Daoy (cell line): ENCODE data around the gene LGR4. TPM values are rescaled to one million over a fixed set of nuclear protein-coding genes. Genes with fewer than 3 reads are reported as not detected.
A peak's percentile ranks its signal among the peaks of the same experiment; 100 is the strongest.

Source experiments
- DNase-seq: peaks from one replicate; pipeline ENCODE4 v3.0.0-alpha.2; 2015; ENCODE audit warnings: low read depth
- total RNA-seq: library from RNA; depleted of rRNA; stranded (reverse); fragments of >200 nt; shearing (Covaris generic); gene quantifications from 2 replicates; pipeline ENCODE4 v1.2.3, GENCODE V29; 2014

LGR4 gene
- total RNA-seq, 1 experiment from 2014 or later, result 59.3 TPM

DNA sequence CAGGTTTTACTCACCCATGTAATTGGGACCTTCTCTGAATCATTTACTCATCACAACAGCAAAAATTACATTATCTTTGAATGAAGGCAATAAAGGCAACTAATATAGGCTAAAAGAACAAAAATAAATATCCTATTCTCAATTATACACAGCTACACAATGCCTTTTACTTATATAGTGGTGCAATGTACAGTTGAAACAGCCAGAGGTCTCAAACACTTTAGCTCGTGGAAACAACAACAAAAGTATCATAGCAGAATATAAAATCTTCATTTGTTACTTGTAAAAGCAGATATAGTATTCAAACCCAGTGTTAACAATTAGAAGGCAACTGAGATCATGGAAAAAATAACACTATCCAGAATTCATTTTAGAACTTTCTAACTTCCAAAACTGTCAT lies 88.9 kb downstream of the LGR4 start:
- DNase-seq, result no peak

DNA sequence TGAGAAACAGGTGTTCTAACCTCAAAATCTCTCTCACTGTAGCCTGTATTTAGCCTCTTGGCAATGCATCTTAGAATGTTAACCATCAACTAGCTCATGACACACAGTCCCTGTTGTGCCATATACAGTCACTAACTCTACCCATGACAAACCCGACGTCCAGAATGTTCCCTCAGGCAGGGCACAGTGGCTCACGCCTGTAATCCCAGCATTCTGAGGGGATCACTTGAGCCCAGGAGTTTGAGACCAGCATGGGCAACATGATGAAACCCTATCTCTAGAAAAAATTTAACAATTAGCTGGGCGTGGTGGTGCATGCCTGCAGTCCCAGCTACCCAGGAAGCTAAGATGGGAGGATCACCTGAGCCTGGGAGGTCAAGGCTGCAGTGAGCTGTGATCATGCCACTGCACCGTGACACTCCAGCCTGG lies 91.3 kb downstream of the LGR4 start:
- DNase-seq, result no peak

- no peak for DNase-seq
These were observed 91.8 kb downstream of the LGR4 start for GRCh38 chr11:27380771-27381170.

DNA sequence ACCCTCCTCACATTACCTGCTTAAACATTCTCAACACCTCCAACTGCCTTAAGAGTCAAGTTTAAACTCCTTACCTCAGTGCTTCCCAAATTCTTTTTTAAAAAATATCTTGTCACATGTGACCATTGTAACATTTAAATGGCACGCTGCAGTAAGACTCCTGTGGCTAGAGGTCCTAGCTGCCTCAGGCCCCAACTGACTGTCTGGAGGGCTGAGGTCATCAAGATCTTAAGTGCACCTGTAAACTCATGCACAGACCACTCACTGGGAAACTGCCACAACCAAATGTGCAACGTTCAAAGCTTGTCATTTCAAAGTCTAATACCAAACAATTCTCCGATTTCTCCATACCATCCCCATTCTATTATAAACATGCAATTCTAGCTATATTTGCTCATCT lies 93.1 kb downstream of the LGR4 start:
- DNase-seq, result no peak

GRCh38 chr11:27375370-27375769 lies 97.2 kb downstream of the LGR4 start:
- DNase-seq, result no peak

DNA sequence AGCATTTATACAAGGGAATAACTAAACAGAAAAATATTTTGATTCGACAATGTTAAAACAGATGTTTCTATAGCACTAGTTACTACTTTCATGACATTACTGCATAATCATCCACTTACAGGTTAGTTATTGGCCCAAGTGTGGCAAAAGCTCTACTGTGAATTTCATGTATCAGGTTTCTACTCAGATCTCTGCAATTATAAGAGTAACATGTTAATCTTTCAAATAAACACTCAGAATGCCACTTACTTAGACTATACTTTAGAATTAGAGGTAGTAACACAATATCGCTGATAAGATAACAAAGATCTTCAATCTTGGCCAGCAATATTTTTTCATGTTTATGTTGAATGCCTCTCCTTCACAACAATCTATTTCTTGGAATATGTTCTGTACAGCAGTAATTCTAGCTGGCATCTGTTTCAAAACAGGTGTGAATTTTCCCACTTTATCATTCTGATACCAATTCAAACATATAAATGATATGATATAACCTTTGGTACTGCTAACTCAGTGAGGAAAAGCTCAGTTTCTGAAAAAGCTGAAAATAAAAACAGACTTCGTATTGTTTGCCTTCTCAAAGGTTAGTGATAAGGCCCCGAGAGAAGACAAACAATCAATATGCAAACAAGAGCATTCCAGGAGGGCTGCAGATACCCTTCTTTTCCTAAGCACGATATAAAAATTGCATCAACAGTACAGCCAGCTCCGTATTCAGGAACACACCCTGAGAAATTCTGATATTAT lies 98.6 kb downstream of the LGR4 start:
- no peak for DNase-seq

DNA sequence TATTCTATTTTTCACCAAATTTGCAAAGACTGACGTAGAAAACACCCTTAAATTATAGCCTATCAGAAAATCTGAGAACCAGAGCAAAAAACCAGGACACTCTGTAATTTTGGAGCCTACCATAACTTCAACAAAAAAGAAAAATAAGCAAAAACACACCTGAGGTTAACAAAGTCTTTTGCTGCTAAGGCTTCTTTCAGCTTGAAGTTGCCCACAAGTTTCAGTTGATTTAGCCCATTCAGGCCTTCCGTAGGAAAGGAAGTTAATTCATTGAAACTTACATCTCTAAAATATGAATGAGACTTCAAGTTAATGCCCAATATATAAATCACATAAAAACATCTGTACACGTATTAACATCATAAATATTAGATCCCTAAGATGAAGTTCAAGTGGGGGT lies 99.2 kb downstream of the LGR4 start:
- DNase-seq, result no peak

GRCh38 chr11:27372164-27372563 lies 100.4 kb downstream of the LGR4 start:
- no peak for DNase-seq

DNA sequence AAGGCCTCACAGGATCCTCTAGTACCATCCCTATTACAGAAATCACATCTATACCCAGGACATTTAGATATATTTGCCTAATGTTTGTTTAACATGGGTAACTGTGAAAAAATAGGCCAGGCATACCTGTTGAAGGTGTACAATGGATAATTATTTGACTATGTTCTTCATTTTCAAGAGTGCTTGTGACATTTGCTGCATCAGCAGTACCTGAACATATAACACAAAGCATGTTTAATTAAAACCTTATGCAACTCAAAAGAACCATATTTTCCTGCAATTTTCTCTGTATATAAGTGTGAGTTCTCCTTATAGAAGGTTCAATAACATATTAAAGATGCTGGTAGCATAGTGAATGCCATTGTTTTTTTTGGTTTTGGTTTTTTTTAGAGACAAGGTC lies 101.1 kb downstream of the LGR4 start:
- no peak for DNase-seq

- no peak for DNase-seq
These were observed 102.2 kb downstream of the LGR4 start for GRCh38 chr11:27370374-27370773.

- no peak for DNase-seq
These were observed 104.7 kb downstream of the LGR4 start for GRCh38 chr11:27367881-27368280.

GRCh38 chr11:27363576-27364117 lies 108.9 kb downstream of the LGR4 start:
- no peak for DNase-seq

DNA sequence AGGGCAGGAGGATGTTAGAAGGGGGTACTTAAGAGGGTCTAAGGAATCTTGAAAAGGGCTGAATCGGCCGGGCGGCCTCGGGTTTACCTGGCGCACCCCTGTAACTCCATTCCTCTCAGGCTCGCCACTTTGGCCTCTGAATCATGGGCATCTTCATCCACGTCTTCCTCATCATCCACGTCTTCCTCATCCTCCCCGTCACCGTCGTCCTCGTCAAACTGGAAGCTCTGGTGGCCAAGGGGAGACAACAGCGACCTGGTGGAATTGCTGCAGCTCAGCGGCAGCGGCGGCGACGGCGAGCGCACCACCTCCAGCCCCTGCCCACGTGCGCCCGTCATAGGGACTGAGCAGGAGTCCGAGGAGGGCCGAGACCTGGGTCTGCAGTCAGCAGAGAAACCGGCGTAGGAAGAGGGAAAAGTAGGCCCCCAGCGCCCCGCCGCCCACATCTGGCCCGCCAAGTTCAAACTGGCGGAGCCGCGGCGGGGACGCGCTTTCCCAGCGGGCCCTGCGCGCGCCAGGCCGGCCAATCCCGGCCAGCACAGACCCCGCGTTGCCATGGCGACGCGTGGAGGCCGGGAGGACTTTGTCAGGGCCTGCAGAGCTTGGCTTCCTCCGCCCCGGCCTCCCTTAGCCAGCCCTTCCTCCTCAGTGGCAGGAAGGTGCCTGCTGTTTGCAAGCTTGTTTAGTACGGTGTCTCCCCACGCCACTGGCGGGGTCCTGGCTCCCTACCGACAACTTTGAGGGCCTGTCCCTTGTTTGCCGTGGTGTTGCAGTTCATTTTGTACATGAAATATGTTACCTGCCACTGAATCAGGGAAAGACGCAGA lies 109.6 kb downstream of the LGR4 start, which contains the start of gene CCDC34:
CCDC34 (minus strand) TSS at position 467 of the 827 bp plus-strand sequence; CDS start at position 446, 21 bp downstream.
- DNase-seq, result peak; percentile 97

- no peak for DNase-seq
These were observed 110.8 kb downstream of the LGR4 start for GRCh38 chr11:27361649-27362431.

DNA sequence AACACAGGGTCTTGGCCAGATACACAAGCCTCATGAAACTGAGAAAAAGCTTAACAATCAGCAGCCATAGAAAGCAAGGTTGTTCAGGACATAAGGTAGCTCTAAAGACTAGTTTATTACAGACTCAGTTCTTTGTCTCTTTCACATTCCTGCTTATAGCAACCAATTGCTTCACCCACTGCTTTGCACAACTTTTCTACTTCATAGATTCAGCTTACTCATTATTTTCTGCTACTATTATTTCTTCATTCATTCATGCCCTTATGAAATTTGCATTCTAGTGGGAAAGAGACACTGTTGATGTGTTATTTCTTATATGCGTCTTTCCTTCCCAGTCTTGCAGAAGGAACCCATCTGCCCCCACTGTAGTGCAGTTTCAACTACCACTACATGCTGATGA lies 114.3 kb downstream of the LGR4 start:
- DNase-seq, result no peak

GRCh38 chr11:27357250-27357649 lies 115.3 kb downstream of the LGR4 start:
- DNase-seq, result no peak

- no peak for DNase-seq
These were observed 115.9 kb downstream of the LGR4 start for GRCh38 chr11:27356624-27357222.

DNA sequence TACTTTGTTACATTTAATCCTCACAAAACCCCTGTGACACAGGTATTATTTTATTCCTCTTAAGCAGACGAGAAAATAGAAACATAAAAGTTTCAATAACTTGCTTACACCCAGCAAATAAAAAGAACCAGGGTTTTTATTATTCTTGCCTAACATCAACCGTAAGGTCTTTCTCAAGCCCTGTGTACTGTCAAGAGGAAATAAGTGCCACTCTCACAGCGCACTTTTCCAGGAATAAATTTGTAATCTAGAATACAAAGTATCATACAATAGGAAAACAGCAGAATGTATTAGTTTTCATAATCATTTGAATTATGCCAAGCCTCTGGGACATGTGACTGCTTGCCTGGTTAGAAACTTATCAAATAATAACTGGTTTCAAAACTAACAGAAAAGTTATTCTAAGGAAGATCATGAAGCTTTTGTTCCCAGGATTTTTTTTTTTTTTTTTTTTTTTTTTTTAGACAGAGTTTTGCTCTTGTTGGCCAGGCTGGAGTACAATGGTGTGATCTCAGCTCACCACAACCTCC lies 117.0 kb downstream of the LGR4 start:
- no peak for DNase-seq

DNA sequence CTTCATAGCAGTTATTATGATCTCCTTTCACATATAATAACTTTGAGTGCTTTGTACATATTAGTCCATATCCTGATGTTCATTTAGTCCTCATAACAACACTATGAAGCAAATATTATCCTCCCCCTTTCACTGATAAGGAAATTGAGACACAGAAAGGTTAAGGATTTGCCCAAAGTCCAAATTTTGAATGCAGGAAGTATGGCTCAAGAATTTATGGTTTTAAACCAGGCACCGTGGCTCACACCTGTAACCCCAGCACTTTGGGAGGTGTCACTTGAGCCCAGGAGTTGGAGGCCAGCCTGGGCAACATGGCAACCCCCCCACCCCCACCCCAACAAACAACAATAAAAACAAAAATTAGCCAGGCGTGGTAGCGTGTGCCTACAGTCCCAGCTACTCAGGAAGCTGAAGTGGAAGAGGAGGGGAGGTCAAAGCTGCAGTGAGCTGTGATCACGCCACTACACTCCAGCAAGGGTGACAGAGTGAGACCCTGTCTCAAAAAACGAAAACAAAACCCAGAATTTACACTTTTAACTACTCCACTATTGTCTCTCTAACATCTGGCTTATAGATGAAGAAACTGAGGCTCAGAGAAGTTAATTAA lies 118.1 kb downstream of the LGR4 start:
- DNase-seq, result no peak

DNA sequence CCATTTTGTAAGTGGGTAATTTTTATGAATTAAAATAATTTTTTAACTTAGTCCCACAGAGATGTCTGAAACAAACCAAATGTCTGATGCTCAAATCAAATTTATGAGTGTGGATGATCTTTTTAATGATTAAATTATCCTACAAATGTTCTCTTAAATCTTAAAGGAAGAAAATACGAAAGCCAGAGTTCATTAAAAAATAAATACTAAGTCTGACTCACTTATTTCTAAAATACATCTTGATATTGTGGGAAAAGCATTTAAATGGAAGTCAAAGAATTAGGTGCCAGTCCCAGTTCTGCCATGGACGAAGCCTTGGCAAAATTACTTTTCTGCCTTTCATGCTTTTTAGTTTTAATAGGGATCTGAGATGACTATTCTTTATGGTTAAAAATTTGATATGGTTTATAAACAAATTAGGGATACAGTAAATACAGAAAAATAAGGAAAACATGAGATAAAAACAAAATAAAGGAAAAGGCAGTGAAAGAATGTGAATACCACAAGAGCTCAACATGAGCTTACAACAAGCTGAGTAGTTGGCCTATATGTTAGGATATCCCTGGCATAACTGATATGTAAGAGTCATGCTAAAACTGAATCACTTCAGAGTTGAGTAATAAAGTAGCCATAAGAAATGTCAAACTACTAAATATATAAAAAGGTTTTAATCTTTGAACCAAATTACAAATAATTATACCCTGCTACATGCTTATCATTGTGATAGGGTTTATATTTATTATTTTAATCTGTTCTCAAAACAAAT lies 118.8 kb downstream of the LGR4 start:
- no peak for DNase-seq
